Stimulated activated naive CD8-positive, alpha-beta T cell treated with anti-CD3 and anti-CD28 coated beads, Interleukin-15, Interleukin-2, amounts not matched to agents 100 ng/mL and 50 ng/mL, for 24 hours (primary cell): ENCODE measurements around the gene ZBED1.

ENCODE experiments used
- H3K27ac Mint-ChIP-seq: one replicate; pipeline ENCODE4 v1.8.0; 2021; ENCODE audit warnings: mild to moderate bottlenecking, mixed read lengths
- H3K27me3 Mint-ChIP-seq: one replicate; pipeline ENCODE4 v1.8.0; 2021; ENCODE audit warnings: mixed read lengths
- H3K36me3 Mint-ChIP-seq: one replicate; pipeline ENCODE4 v1.8.0; 2021; ENCODE audit warnings: low read depth, mixed read lengths
- H3K4me1 Mint-ChIP-seq: one replicate; pipeline ENCODE4 v1.8.0; 2021; ENCODE audit warnings: low read depth, mixed read lengths
- H3K4me3 Mint-ChIP-seq: one replicate; pipeline ENCODE4 v1.8.0; 2021; ENCODE audit warnings: mild to moderate bottlenecking, mixed read lengths
- H3K9me3 Mint-ChIP-seq: one replicate; pipeline ENCODE4 v1.8.0; 2021; ENCODE audit warnings: mixed read lengths

The ZBED1 gene

DNA sequence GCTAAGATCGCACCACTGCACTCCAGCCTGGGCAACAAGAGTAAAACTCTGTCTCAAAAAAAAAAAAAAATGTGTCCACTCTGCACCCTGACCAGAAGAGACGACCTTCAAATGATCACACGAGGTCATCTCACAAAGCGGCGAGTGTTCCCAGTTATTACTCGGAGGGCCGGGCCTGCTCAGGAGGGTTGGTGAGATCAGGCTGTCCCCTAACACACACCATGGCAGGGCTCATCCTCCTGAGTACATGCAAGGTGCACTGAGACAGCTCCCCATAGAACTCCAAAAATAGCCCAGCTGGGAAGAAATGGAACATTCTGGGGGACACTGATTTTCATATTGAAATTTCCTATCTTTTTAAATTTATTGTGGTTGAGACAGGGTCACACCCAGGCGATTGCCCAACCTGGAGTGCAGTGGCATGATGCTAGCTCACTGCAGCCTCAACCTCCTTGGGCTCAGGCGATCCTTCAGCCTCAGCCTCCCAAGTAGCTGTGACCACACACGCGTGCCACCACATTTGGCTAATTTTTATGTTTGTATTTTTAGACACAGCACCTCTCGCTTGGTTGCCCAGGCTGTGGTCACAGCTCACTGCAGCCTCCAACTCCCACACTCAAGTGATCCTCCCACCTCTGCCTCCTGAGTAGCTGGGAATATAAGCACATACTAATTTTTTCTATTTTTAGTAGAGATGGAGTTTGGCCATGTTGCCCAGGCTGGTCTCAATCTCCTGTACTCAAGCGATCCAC, 51.5 kb downstream of the ZBED1 start:
- Mint-ChIP-seq H3K36me3 (peaks cover 20% of the 10 kb centered on the region), H3K4me3 (no peak overlapping the region), H3K9me3 (peaks cover 4% of the 10 kb centered on the region), H3K27ac (no peak overlapping the region), H3K4me1 (peaks cover 8% of the 10 kb centered on the region), H3K27me3 (no peaks in the 10 kb centered on the region)

GRCh38 chrX:2447484-2447883, 53.3 kb downstream of the ZBED1 start:
- Mint-ChIP-seq H3K4me3 (no peak overlapping the region), H3K27ac (no peak overlapping the region), H3K36me3 (peaks cover 17% of the 10 kb centered on the region), H3K9me3 (no peaks in the 10 kb centered on the region), H3K27me3 (no peaks in the 10 kb centered on the region), H3K4me1 (peaks cover 8% of the 10 kb centered on the region)

- H3K27ac Mint-ChIP-seq = no peak overlapping the region
- H3K4me3 Mint-ChIP-seq = no peak overlapping the region
- H3K36me3 Mint-ChIP-seq = peaks cover 13% of the 10 kb centered on the region
- H3K9me3 Mint-ChIP-seq = no peaks in the 10 kb centered on the region
- H3K27me3 Mint-ChIP-seq = no peaks in the 10 kb centered on the region
- peaks cover 8% of the 10 kb centered on the region for H3K4me1 Mint-ChIP-seq
Observed at GRCh38 chrX:2446815-2447214, 54.0 kb downstream of the ZBED1 start.

DNA sequence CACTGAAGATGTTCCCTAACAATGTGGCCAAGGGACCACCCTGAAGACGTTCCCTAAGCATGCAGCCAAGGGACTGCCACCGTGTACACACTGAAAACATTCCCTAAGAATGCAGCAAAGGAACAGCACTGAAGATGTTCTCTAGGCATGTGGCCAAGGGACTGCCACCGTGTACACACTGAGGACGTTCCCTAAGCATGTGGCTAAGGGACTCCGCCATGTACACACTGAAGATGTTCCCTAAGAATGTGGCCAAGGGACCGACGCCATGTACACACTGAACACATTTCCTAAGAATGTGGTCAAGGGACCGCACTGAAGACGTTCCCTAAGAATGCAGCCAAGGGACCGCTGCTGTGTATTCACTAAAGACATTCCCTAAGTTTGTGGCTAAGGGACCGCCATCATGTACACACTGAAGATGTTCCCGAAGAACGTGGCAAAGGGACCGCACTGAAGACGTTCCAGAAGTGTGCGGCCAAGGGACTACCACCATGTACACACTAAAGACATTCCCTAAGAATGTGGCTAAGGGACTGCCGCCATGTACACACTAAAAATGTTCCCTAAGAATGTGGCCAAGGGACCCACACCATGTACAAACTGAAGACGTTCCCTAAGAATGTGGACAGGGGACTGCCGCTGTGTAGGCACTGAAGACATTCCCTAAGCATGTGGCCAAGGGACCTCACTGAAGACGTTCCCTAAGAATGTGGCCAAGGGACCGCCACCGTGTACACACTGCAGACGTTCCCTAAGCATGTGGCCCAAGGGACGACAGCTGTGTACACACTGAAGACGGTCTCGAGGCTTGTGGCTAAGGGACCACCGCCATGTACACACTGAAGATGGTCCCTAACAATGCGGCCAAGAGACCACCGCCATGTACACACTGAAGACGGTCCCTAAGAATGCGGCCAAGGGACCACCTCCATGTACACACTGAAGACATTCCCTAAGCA, 54.8 kb downstream of the ZBED1 start:
- no peak overlapping the region for H3K27ac Mint-ChIP-seq
- H3K9me3 Mint-ChIP-seq = no peaks in the 10 kb centered on the region
- peaks cover 8% of the 10 kb centered on the region for H3K4me1 Mint-ChIP-seq
- H3K4me3 Mint-ChIP-seq = no peak overlapping the region
- H3K27me3 Mint-ChIP-seq = no peaks in the 10 kb centered on the region
- H3K36me3 Mint-ChIP-seq = peaks cover 18% of the 10 kb centered on the region

DNA sequence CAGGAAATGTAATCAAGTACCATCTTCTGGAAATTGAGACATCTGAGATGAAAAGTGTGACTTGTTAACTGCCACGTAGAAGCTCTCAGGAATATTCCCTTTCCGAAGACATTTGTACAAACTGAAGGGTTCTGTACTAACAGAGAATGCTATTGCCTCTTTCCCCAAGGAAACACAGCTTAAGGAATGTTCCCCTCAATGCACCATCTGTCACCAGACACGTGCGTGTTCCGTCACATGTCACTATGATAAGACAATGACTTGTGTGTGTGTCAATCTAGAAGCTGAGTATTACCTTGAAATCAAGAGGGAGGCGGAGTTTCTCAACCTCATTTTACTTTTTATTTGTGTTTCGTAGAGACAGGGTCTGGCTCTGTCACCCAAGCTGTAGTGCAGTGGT, 58.1 kb downstream of the ZBED1 start:
- no peaks in the 10 kb centered on the region for H3K27me3 Mint-ChIP-seq
- no peaks in the 10 kb centered on the region for H3K4me1 Mint-ChIP-seq

DNA sequence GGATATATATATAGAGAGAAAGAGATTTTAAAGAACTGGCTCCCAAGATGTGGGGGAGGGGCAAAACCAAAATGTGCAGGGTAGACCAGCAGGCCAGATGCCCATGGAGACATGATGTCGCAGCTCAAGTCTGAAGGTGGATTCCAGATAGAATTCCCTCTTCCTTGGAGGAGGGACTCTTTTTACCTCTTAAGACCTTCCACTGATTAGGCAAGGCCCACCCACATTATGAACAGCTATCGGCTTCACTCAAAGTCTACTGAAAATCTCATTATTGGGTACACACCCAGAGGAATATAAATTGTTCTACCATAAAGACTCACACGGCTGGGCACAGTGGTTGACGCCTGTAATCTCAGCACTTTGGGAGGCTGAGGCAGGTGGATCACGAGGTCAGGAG, 59.3 kb downstream of the ZBED1 start:
- peaks cover 41% of the 10 kb centered on the region for H3K36me3 Mint-ChIP-seq
- H3K4me3 Mint-ChIP-seq = no peak overlapping the region

More for the DNA sequence above, 58.1 kb downstream of the ZBED1 start:
- Mint-ChIP-seq H3K36me3 (peaks cover 44% of the 10 kb centered on the region), H3K27ac (no peak overlapping the region), H3K4me3 (no peak overlapping the region), H3K9me3 (no peaks in the 10 kb centered on the region)

GRCh38 chrX:2439613-2440012, 61.2 kb downstream of the ZBED1 start:
- Mint-ChIP-seq H3K27me3 (no peaks in the 10 kb centered on the region), H3K27ac (no peak overlapping the region), H3K4me1 (peaks cover 5% of the 10 kb centered on the region), H3K36me3 (peaks cover 48% of the 10 kb centered on the region), H3K4me3 (no peak overlapping the region), H3K9me3 (no peaks in the 10 kb centered on the region)

More for the DNA sequence above, 59.3 kb downstream of the ZBED1 start:
- Mint-ChIP-seq H3K4me1 (no peaks in the 10 kb centered on the region), H3K27ac (no peak overlapping the region), H3K27me3 (no peaks in the 10 kb centered on the region), H3K9me3 (no peaks in the 10 kb centered on the region)
